GM12865 (cell line): ENCODE data around the gene WAPL.

Experiments
- DNase-seq: peaks from one replicate; pipeline ENCODE4 v3.0.0; 2010; ENCODE audit warnings: low read depth
- H3K4me3 ChIP-seq: 2 replicates; pipeline ENCODE4 v1.5.1; 2011; ENCODE audit warnings: mild to moderate bottlenecking, low read depth, low read length, control low read depth
- TF ChIP-seq, protein P1 (sequence below): IDR thresholded peaks from 2 replicates; pipeline ENCODE4 v1.5.1; 2011; ENCODE audit warnings: low read length, control low read depth, low read depth, inconsistent platforms; ENCODE audit not compliant: insufficient read depth; ENCODE audit errors: missing control alignments

The WAPL gene

DNA sequence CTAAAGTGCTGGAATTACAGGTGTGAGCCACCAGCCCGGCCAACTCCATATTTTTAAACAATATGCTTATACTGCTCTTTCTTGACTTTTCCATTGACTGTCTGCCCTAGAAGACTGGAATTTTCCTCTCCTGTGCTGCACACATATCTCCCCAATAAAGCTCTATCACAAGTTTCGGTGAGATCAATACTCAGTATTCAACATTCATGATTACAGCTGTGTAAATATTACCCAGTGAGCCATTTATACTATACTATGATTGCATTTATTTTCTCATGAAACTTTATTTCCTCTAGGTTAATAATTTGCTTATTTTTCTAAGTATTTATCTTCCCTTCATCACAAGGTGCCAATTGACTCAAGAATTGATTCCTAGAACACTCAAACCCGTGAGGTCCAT lies 106.5 kb downstream of the WAPL start:
- H3K4me3 ChIP-seq = no peak overlapping the region
- TF ChIP-seq, protein P1, sequence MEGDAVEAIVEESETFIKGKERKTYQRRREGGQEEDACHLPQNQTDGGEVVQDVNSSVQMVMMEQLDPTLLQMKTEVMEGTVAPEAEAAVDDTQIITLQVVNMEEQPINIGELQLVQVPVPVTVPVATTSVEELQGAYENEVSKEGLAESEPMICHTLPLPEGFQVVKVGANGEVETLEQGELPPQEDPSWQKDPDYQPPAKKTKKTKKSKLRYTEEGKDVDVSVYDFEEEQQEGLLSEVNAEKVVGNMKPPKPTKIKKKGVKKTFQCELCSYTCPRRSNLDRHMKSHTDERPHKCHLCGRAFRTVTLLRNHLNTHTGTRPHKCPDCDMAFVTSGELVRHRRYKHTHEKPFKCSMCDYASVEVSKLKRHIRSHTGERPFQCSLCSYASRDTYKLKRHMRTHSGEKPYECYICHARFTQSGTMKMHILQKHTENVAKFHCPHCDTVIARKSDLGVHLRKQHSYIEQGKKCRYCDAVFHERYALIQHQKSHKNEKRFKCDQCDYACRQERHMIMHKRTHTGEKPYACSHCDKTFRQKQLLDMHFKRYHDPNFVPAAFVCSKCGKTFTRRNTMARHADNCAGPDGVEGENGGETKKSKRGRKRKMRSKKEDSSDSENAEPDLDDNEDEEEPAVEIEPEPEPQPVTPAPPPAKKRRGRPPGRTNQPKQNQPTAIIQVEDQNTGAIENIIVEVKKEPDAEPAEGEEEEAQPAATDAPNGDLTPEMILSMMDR = no peak
- DNase-seq = no peak

- DNase-seq = peak; percentile 87
- TF ChIP-seq, protein P1 = no peak
- H3K4me3 ChIP-seq = peak overlapping the region; percentile 35
These were observed 108.4 kb downstream of the WAPL start for GRCh38 chr10:86413046-86413728.

DNA sequence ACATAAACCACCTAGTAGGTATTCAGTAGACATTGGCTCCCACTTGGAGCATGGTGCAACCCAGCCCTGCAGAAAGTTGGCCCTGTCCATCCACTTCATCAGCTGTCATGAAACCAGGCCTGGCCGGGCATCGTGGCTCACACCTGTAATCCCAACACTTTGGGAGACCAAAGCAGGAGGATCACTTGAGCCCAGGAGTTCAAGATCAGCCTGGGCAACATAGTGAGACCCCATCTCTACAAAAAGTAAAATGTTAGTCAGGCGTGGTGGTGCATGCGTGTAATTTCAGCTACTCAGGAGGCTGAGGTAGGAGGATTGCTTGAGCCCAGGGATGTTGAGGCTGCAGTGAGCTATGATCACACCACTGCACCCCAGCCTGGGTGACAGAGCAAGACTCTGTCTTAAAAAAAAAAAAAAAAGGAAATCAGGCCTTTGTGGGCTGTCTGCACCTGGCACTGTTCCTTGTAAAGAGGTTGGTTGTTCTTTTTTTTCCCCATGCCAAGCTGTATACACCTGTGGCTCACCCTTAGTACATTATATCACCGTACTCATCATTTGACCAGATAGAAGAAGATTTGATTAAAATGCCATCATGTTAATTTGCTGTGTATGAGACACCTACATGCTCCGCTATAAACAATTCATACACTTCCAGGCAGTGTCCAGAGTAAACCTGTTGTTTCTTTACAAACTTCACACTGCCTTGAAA lies 109.6 kb downstream of the WAPL start:
- TF ChIP-seq, protein P1 = no peak
- no peak for DNase-seq
- peak overlapping the region; percentile 33 for H3K4me3 ChIP-seq

GRCh38 chr10:86411281-86411841 lies 110.2 kb downstream of the WAPL start:
- TF ChIP-seq, protein P1 = no peak
- DNase-seq = peak; percentile 81
- H3K4me3 ChIP-seq = peak overlapping the region; percentile 33

DNA sequence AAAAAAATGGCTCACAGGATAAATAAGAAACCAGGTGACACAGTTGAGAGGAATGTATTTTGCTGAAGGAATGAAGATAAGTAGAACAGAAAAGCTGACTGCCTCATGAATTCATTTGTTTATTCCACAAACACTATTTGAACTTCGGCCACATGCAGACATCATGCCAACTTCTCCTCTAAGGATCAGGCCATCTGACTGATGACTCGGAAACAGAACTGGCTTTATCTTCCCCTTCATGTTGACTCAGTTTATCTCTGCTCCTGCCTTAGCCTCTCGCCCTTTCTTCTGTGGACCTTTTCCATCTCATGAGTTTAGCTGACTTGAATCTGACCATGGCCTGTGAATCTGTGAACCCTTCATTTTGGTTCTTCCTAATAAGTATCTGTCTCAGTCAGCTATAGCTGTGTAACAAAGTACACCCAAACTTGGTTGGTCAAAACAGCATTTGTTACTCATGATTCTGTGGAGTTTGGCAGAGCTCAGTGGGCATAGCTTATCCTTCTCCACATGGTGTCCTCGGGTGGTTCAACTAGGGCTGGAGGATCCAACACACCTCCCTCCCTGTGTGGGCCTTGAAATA lies 111.0 kb downstream of the WAPL start:
- peak overlapping the region; percentile 33; the same call in 1 of the 2 replicates for H3K4me3 ChIP-seq
- no peak for DNase-seq
- TF ChIP-seq, protein P1 = no peak

DNA sequence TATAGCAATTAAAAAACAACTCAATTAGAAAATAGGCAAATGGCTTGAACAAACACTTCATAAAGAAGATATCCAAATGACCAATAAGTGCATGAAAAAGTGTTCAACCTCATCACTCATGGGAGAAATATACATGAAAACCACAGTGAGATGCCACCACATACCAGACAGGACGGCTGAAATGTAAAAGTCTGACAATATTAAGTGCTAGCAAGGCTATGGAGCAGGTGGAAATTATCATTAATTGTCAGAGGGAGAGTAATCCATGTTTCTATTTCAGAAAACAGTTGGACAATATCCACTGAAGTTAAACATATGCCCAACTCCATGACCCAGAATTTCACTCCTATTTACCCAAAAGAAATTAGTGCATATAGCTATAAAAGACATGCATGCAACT lies 112.4 kb downstream of the WAPL start:
- DNase-seq = no peak
- TF ChIP-seq, protein P1 = no peak
- no peak overlapping the region for H3K4me3 ChIP-seq
